ENCODE data around the gene GGCX. TPM values are rescaled to one million over a fixed set of nuclear protein-coding genes. Genes with fewer than 3 reads are reported as not detected.
A peak's percentile ranks its signal among the peaks of the same experiment; 100 is the strongest.

GGCX gene
- total and polyA plus RNA-seq, 2 donors (not counting 3 experiments of a cell fraction or from before 2014, with no cell fraction given) = 48.0 to 62.7 TPM

GRCh38 chr2:85584354-85584856 is 23.1 kb upstream of the GGCX start, which contains the start of gene VAMP5:
VAMP5 (plus strand) TSS chr2:85584431; CDS start chr2:85584491, 60 bp downstream.
- Histone ChIP-seq H3K27ac (ENCODE audit: insufficient read depth, low read depth, low read length) (peak within 1 kb of the TSS; percentile 66), H3K9me1 (replicated peaks; ENCODE audit: control insufficient read depth, extremely low read depth, insufficient read depth, low read length) (no peaks in the 10 kb centered on the region), H3K27me3 (ENCODE audit: control insufficient read depth in 2 of 2, insufficient read depth in 2 of 2, low read length in 2 of 2) (no peaks in the 10 kb centered on the region), H3K9ac (replicated peaks; ENCODE audit: extremely low read depth, insufficient read depth, low read length) (peak within 1 kb of the TSS; percentile 78), H3K4me3 (replicated peaks in 1 of 3; ENCODE audit: insufficient read depth in 1 of 3, low read depth in 1 of 3, low read length in 3 of 3) (peak within 1 kb of the TSS; percentile 17 to 58 (median 55)), H3K4me2 (ENCODE audit: insufficient read depth, low read length) (peak within 1 kb of the TSS; percentile 88), H3K79me2 (ENCODE audit: control insufficient read depth, insufficient read depth, low read length) (peaks cover 20% of the 10 kb centered on the region), H2AFZ (ENCODE audit: low read depth, low read length) (peak within 1 kb of the TSS; percentile 62), H3K4me1 (ENCODE audit: control insufficient read depth, extremely low read depth, insufficient read depth, low read length) (peaks cover 49% of the 10 kb centered on the region), H4K20me1 (replicated peaks; ENCODE audit: control insufficient read depth, extremely low read depth, insufficient read depth, low read length) (no peaks in the 10 kb centered on the region), H3K36me3 (ENCODE audit: control insufficient read depth in 2 of 2, extremely low read depth in 1 of 2, insufficient read depth in 2 of 2, low read length in 2 of 2) (no peaks in the 10 kb centered on the region), H3K9me3 (replicated peaks; ENCODE audit: control insufficient read depth, insufficient read depth, low read length) (no peaks in the 10 kb centered on the region)
- ChIA-PET CTCF (no interaction called here), POLR2A (interaction anchor here (1.3 kb wide), 1 partner anchor 22 kb away, joined by 5 read pairs; no protein-coding TSS in a partner anchor)
- TSS peak; percentile 19 for BruUV-seq (replicated peaks)
- TF ChIP-seq CTCF (IDR thresholded peaks at IDR 0.05; ENCODE audit: extremely low read depth in 1 of 2, insufficient read depth in 1 of 2, low read depth in 1 of 2, low read length in 2 of 2) (no peak), POLR2AphosphoS5 (IDR thresholded peaks at IDR 0.05; ENCODE audit: insufficient read depth, low read depth, low read length) (peak; percentile 64)
- peak; percentile 44 for DNase-seq (ENCODE audit: low read depth, low spot score)
- dilution Hi-C loops (cut with MboI; ENCODE audit: extremely low pct_ligation_motif_present, low sequenced_read_pairs) (no loop called here), intact Hi-C loops (cut with micrococcal nuclease) (loop anchor here (2.0 kb wide), 1 partner anchor 32 kb away; the partner anchor contains the start of gene USP39)
- FAIRE-seq = no peak

GRCh38 chr2:85583667-85584353 is 22.5 kb upstream of the GGCX start:
- Histone ChIP-seq H3K4me3 (replicated peaks in 1 of 3; ENCODE audit: insufficient read depth in 1 of 3, low read depth in 1 of 3, low read length in 3 of 3) (peak overlapping the region; percentile 17 to 58 (median 55)), H3K27ac (ENCODE audit: insufficient read depth, low read depth, low read length) (peak overlapping the region; percentile 66), H3K79me2 (ENCODE audit: control insufficient read depth, insufficient read depth, low read length) (peaks cover 16% of the 10 kb centered on the region), H3K4me2 (ENCODE audit: insufficient read depth, low read length) (peak overlapping the region; percentile 88), H3K36me3 (ENCODE audit: control insufficient read depth in 2 of 2, extremely low read depth in 1 of 2, insufficient read depth in 2 of 2, low read length in 2 of 2) (no peaks in the 10 kb centered on the region), H3K4me1 (ENCODE audit: control insufficient read depth, extremely low read depth, insufficient read depth, low read length) (peaks cover 46% of the 10 kb centered on the region), H3K27me3 (ENCODE audit: control insufficient read depth in 2 of 2, insufficient read depth in 2 of 2, low read length in 2 of 2) (no peaks in the 10 kb centered on the region), H3K9ac (replicated peaks; ENCODE audit: extremely low read depth, insufficient read depth, low read length) (peak overlapping the region; percentile 78), H4K20me1 (replicated peaks; ENCODE audit: control insufficient read depth, extremely low read depth, insufficient read depth, low read length) (no peaks in the 10 kb centered on the region), H2AFZ (ENCODE audit: low read depth, low read length) (peak overlapping the region; percentile 62), H3K9me1 (replicated peaks; ENCODE audit: control insufficient read depth, extremely low read depth, insufficient read depth, low read length) (no peaks in the 10 kb centered on the region), H3K9me3 (replicated peaks; ENCODE audit: control insufficient read depth, insufficient read depth, low read length) (no peaks in the 10 kb centered on the region)
- intact Hi-C loops (cut with micrococcal nuclease) (loop anchor here (2.0 kb wide), 1 partner anchor 33 kb away; the partner anchor contains the start of gene USP39), dilution Hi-C loops (cut with MboI; ENCODE audit: extremely low pct_ligation_motif_present, low sequenced_read_pairs) (no loop called here)
- TF ChIP-seq CTCF (IDR thresholded peaks at IDR 0.05; ENCODE audit: extremely low read depth in 1 of 2, insufficient read depth in 1 of 2, low read depth in 1 of 2, low read length in 2 of 2) (no peak), EZH2 (IDR thresholded peaks at IDR 0.05; ENCODE audit: borderline replicate concordance, low read depth, low read length, severe bottlenecking) (no peak), POLR2AphosphoS5 (IDR thresholded peaks at IDR 0.05; ENCODE audit: insufficient read depth, low read depth, low read length) (no peak), GATA2 (IDR thresholded peaks at IDR 0.05; ENCODE audit: insufficient read depth, insufficient read length, low read depth, low read length) (no peak), MAX (IDR thresholded peaks at IDR 0.05; ENCODE audit: insufficient read depth, insufficient read length) (no peak), POLR2A (IDR thresholded peaks at IDR 0.05; ENCODE audit: low read depth, low read length) (no peak), MYC (IDR thresholded peaks at IDR 0.05; ENCODE audit: low read depth, low read length) (no peak), FOS (IDR thresholded peaks at IDR 0.05; ENCODE audit: borderline replicate concordance, insufficient read depth, low read length) (no peak), JUN (IDR thresholded peaks at IDR 0.05; ENCODE audit: borderline replicate concordance, insufficient read depth, insufficient read length, low read depth) (no peak)
- no peak for FAIRE-seq
- ChIA-PET POLR2A (interaction anchor here (0.7 kb wide), 1 partner anchor 155 kb away, joined by 3 read pairs; no protein-coding TSS in a partner anchor), CTCF (interaction anchor here (0.6 to 1.5 kb wide), 3 partner anchors 12 to 85 kb away, joined by 3 read pairs; partner anchors contain the start of gene RNF181)
- no TSS peak for BruUV-seq (replicated peaks)
- no peak for DNase-seq (ENCODE audit: low read depth, low spot score)
